GM12872 (cell line): ENCODE results near the gene SMIM22.

Experiments used
- CTCF ChIP-seq: IDR thresholded peaks from 3 replicates; pipeline ENCODE4 v1.5.1; 2011; ENCODE audit warnings: low read depth, mild to moderate bottlenecking, low read length, moderate library complexity; ENCODE audit not compliant: insufficient read depth

SMIM22 gene

GRCh38 chr16:4803898-4804762 lies 9.0 kb downstream of the SMIM22 start:
- TF ChIP-seq CTCF = no peak

GRCh38 chr16:4805231-4805630 lies 10.1 kb downstream of the SMIM22 start:
- TF ChIP-seq CTCF = no peak

GRCh38 chr16:4806280-4806679 lies 11.1 kb downstream of the SMIM22 start:
- no peak for TF ChIP-seq CTCF

- no peak for TF ChIP-seq CTCF
Observed at GRCh38 chr16:4811242-4811641, 16.1 kb downstream of the SMIM22 start.

GRCh38 chr16:4811773-4812172 lies 16.6 kb downstream of the SMIM22 start:
- no peak for TF ChIP-seq CTCF

GRCh38 chr16:4813251-4814003 lies 18.3 kb downstream of the SMIM22 start:
- TF ChIP-seq CTCF = no peak

- no peak for TF ChIP-seq CTCF
Observed at GRCh38 chr16:4814046-4814445, 18.9 kb downstream of the SMIM22 start.
